K562 (cell line): Measurements from ENCODE around the gene MICAL2. TPM values are rescaled to one million over a fixed set of nuclear protein-coding genes. Genes with fewer than 3 reads are reported as not detected.
A peak's percentile ranks its signal among the peaks of the same experiment; 100 is the strongest.

Source experiments
- ARID3B ChIP-seq: fragments of 250-450 bp; sonication (Bioruptor Pico); IDR thresholded peaks from 2 replicates; pipeline ENCODE4 v1.4.0; 2020; ENCODE audit warnings: borderline replicate concordance
- CBX2 ChIP-seq: fragments of 200-600 bp; sonication (generic); IDR thresholded peaks from one replicate; pipeline ENCODE4 v1.6.1; 2012; ENCODE audit warnings: mild to moderate bottlenecking, low read length, inconsistent platforms; ENCODE audit not compliant: insufficient read depth, poor library complexity, severe bottlenecking
- CHD1 ChIP-seq: fragments of 200-600 bp; sonication (generic); IDR thresholded peaks from one replicate; pipeline ENCODE4 v1.6.1; 2012; ENCODE audit warnings: mild to moderate bottlenecking, moderate library complexity, low read length, inconsistent platforms
- E2F6 ChIP-seq, 2 experiments: IDR thresholded peaks; 2 replicates each; pipeline ENCODE4 v1.6.1; 2011; ENCODE audit warnings: borderline replicate concordance in 1 of 2, control low read depth in 1 of 2, low read depth in 1 of 2, low read length in 1 of 2, mild to moderate bottlenecking in 1 of 2, mixed read lengths in 1 of 2, moderate library complexity in 1 of 2; ENCODE audit not compliant: insufficient read depth in 1 of 2, insufficient read length in 1 of 2, poor library complexity in 1 of 2, severe bottlenecking in 1 of 2; ENCODE audit errors: extremely low read depth in 1 of 2
- ID3 ChIP-seq, 2 experiments: fragments of 250-450 bp in 1 of 2; fragments of 450-650 bp in 1 of 2; sonication (Bioruptor Pico) in 1 of 2; IDR thresholded peaks; 2 replicates each; pipeline versions ENCODE4 v1.6.1 to v1.8.0; 2016 to 2021; ENCODE audit warnings: mild to moderate bottlenecking in 2 of 2, moderate library complexity in 2 of 2, missing compliant biosample characterization in 1 of 2, missing genetic modification characterization in 1 of 2
- KLF1 ChIP-seq: fragments of 450-650 bp; IDR thresholded peaks from 2 replicates; pipeline ENCODE4 v1.6.1; 2016; ENCODE audit warnings: missing genetic modification characterization, missing compliant biosample characterization
- MAX ChIP-seq: sonication (generic); formaldehyde crosslinking; IDR thresholded peaks from 2 replicates; pipeline ENCODE4 v1.9.0; 2022; ENCODE audit warnings: mild to moderate bottlenecking, missing genetic modification reagents
- MAZ ChIP-seq, 2 experiments: fragments of 450-650 bp in 1 of 2; sonication (generic) in 1 of 2; formaldehyde crosslinking; IDR thresholded peaks in 1 of 2; conservative IDR thresholded peaks in 1 of 2; 2 replicates each; pipeline versions ENCODE4 v1.4.0 to v1.5.0; 2020; ENCODE audit warnings: mild to moderate bottlenecking in 1 of 2, missing genetic modification reagents in 1 of 2
- MEIS2 ChIP-seq: fragments of 450-650 bp; IDR thresholded peaks from 2 replicates; pipeline ENCODE4 v1.6.1; 2014; ENCODE audit warnings: mild to moderate bottlenecking; ENCODE audit not compliant: partially characterized antibody
- MYC ChIP-seq, 2 experiments: fragments of 250-450 bp in 1 of 2; sonication (Bioruptor Pico) in 1 of 2; IDR thresholded peaks; 2 replicates each; pipeline versions ENCODE4 v1.5.1 to v1.6.1; 2012 to 2021; ENCODE audit warnings: low read depth in 2 of 2, borderline replicate concordance in 1 of 2, improper control_type of control experiment in 1 of 2, low read length in 1 of 2, mild to moderate bottlenecking in 1 of 2, moderate library complexity in 1 of 2
- NONO ChIP-seq, 2 experiments: fragments of 200-400 bp in 1 of 2; fragments of 450-650 bp in 1 of 2; formaldehyde crosslinking in 1 of 2; IDR thresholded peaks; 2 replicates each; pipeline ENCODE4 v1.6.1; 2017; ENCODE audit warnings: low read depth in 2 of 2, mild to moderate bottlenecking in 2 of 2, moderate library complexity in 2 of 2, low read length in 1 of 2
- RAD51 ChIP-seq: fragments of 450-650 bp; IDR thresholded peaks from 2 replicates; pipeline ENCODE4 v1.7.1; 2016; ENCODE audit warnings: low read depth, mild to moderate bottlenecking, borderline replicate concordance
- RBM34 ChIP-seq: fragments of 200-400 bp; formaldehyde crosslinking; IDR thresholded peaks from 2 replicates; pipeline ENCODE4 v1.6.1; 2018; ENCODE audit warnings: low read length, borderline replicate concordance; ENCODE audit not compliant: insufficient read depth
- RCOR1 ChIP-seq, 2 experiments: IDR thresholded peaks; 2 replicates each; pipeline ENCODE4 v1.6.1; 2012; ENCODE audit warnings: low read depth in 2 of 2, low read length in 2 of 2, borderline replicate concordance in 1 of 2, improper control_type of control experiment in 1 of 2
- SRF ChIP-seq, 2 experiments: fragments of 250-450, 450-650 bp in 1 of 2; sonication (Bioruptor Pico) in 1 of 2; sonication (generic) in 1 of 2; formaldehyde crosslinking; IDR thresholded peaks; 2 replicates each; pipeline versions ENCODE4 v1.5.0 to v1.5.1; 2020 to 2022; ENCODE audit warnings: mild to moderate bottlenecking in 1 of 2, missing genetic modification reagents in 1 of 2
- ZBTB7A ChIP-seq: IDR thresholded peaks from 2 replicates; pipeline ENCODE4 v1.6.1; 2011; ENCODE audit warnings: low read depth, mild to moderate bottlenecking, low read length, moderate library complexity, borderline replicate concordance; ENCODE audit not compliant: control insufficient read depth
- ZKSCAN3 ChIP-seq: fragments of 250-450 bp; sonication (Bioruptor Pico); IDR thresholded peaks from 2 replicates; pipeline ENCODE4 v1.4.0; 2020
- ZNF12 ChIP-seq: sonication (generic); formaldehyde crosslinking; IDR thresholded peaks from 2 replicates; pipeline ENCODE4 v1.4.0; 2020; ENCODE audit warnings: mild to moderate bottlenecking, missing genetic modification reagents
- ZNF263 ChIP-seq: sonication (generic); formaldehyde crosslinking; IDR thresholded peaks from 2 replicates; pipeline ENCODE4 v1.8.0; 2022; ENCODE audit warnings: mild to moderate bottlenecking, missing genetic modification reagents, borderline replicate concordance
- polyA plus RNA-seq, 8 experiments: library from polyadenylated mRNA; depleted of rRNA in 4 of 8; stranded (reverse) in 5 of 8; unstranded in 3 of 8; fragments of >200 nt; fragmentation: Nextera tagmentation in 2 of 8; fragmentation: Illumina TruSeq in 1 of 8; extraction: Ambion mirVana in 2 of 8; extraction: Trizol in 1 of 8; gene quantifications; 2 replicates each; pipeline versions ENCODE4 v1.2.1 to v1.2.3, GENCODE V29; 2011 to 2014; ENCODE audit warnings: inconsistent platforms in 1 of 8, missing spikeins in 1 of 8
- total RNA-seq, 7 experiments: library from RNA; depleted of rRNA in 6 of 7; stranded (reverse); fragments of >200 nt in 6 of 7; fragmentation: Illumina TruSeq in 2 of 7; extraction: Trizol in 2 of 7; gene quantifications; 2 replicates each; pipeline versions ENCODE4 v1.2.1 to v1.2.3, GENCODE V29; 2011 to 2021; ENCODE audit warnings: low replicate concordance in 1 of 7

Gene MICAL2
- total and polyA plus RNA-seq, 9 of the 15 experiments (the other 6 are each of a cell fraction or from before 2014, with no cell fraction given) = 4.7 to 64.2 (median 33.6) TPM

GRCh38 chr11:12110201-12110713 lies at the start of gene MICAL2 (continued):
- no peak for TF ChIP-seq ZNF12 (CRISPR knock-in tag)
- peak; percentile 75 to 86 for TF ChIP-seq E2F6 (IDR thresholded peaks at IDR 0.05; ENCODE audit: borderline replicate concordance in 1 of 2, extremely low read depth in 1 of 2, insufficient read depth in 1 of 2, insufficient read length in 1 of 2, low read depth in 1 of 2, low read length in 1 of 2, poor library complexity in 1 of 2, severe bottlenecking in 1 of 2)
- peak; percentile 28 to 75; a peak in 3 of 4 replicates for TF ChIP-seq MAZ (CRISPR knock-in tag; conservative IDR thresholded peaks at IDR 0.05 in 1 of 2, IDR thresholded peaks at IDR 0.05 in 1 of 2)
- TF ChIP-seq CHD1 = peak; percentile 24
- 0 out of 4 replicates have a peak, but pooled peaks of 1 of the 2 experiments have one; percentile 33 for TF ChIP-seq NONO (IDR thresholded peaks at IDR 0.05; ENCODE audit: low read depth in 2 of 2, low read length in 1 of 2)
- TF ChIP-seq MEIS2 = peak; percentile 78
- peak; percentile 70; the same call in 1 of the 2 replicates for TF ChIP-seq ARID3B
- no peak for TF ChIP-seq ZKSCAN3 (CRISPR knock-in tag)
- TF ChIP-seq KLF1 (tag) = peak; percentile 89
- peak; percentile 26; the same call in 1 of the 2 replicates for TF ChIP-seq RAD51
- 0 out of 2 replicates have a peak, but pooled peaks have one; percentile 28 for TF ChIP-seq ZNF263 (CRISPR knock-in tag)
- peak; percentile 96 for TF ChIP-seq MYC (IDR thresholded peaks at IDR 0.05; ENCODE audit: low read depth, low read length)
- no peak for TF ChIP-seq MYC (CRISPR knock-in tag; IDR thresholded peaks at IDR 0.05; ENCODE audit: borderline replicate concordance, low read depth)
- TF ChIP-seq SRF (CRISPR knock-in tag; IDR thresholded peaks at IDR 0.05) = peak in 1 of 2 experiments; percentile 62; a peak in 1 of 4 replicates
- TF ChIP-seq CBX2 = no peak
- TF ChIP-seq ZBTB7A = peak; percentile 89; the same call in 1 of the 2 replicates
- peak in 1 of 2 experiments; percentile 34; a peak in 1 of 4 replicates for TF ChIP-seq RCOR1 (IDR thresholded peaks at IDR 0.05; ENCODE audit: borderline replicate concordance in 1 of 2, low read depth in 2 of 2, low read length in 2 of 2)
- TF ChIP-seq ID3 (CRISPR knock-in tag; IDR thresholded peaks at IDR 0.05) = no peak
- no peak for TF ChIP-seq ID3 (tag; IDR thresholded peaks at IDR 0.05)
- TF ChIP-seq MAX = peak; percentile 97
- TF ChIP-seq RBM34 = 0 out of 2 replicates have a peak, but pooled peaks have one; percentile 62
